ENCODE data around the gene FNDC3B.

DNA sequence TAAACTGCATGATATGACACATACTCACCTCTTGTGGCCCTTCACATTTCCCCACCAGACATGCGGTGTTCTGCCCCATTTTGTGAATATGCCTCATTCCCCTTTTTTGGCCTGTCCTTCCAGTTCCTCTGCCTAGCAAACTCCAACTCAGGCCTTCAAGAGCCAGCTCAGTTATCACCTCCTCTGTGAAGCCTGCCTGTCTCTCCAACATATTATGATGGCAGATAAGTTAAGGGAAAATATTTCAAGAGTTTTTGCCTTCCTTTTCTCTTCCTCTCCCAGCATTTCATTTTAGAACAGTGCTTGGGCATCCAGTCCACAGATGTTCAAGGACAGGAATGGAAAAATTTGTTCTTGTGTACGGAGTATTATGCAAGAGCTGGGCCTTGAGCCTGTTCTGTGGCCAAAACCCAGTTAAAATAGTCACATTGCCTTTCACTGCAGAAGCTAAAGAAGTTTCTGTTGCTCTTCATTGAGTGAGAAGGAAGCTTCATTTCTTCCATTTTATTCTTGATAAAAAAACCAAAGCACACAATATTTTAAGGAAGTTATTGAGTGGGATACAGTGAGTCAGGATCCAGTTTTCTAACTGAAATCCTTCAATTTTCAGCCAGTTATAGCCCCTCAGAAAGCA, 216.8 kb downstream of the FNDC3B start:
- TF ChIP-seq, protein P1, sequence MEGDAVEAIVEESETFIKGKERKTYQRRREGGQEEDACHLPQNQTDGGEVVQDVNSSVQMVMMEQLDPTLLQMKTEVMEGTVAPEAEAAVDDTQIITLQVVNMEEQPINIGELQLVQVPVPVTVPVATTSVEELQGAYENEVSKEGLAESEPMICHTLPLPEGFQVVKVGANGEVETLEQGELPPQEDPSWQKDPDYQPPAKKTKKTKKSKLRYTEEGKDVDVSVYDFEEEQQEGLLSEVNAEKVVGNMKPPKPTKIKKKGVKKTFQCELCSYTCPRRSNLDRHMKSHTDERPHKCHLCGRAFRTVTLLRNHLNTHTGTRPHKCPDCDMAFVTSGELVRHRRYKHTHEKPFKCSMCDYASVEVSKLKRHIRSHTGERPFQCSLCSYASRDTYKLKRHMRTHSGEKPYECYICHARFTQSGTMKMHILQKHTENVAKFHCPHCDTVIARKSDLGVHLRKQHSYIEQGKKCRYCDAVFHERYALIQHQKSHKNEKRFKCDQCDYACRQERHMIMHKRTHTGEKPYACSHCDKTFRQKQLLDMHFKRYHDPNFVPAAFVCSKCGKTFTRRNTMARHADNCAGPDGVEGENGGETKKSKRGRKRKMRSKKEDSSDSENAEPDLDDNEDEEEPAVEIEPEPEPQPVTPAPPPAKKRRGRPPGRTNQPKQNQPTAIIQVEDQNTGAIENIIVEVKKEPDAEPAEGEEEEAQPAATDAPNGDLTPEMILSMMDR (IDR thresholded peaks at IDR 0.05; ENCODE audit: low read length) = no peak
- no peak for TF ChIP-seq EZH2 (optimal IDR thresholded peaks at IDR 0.05; ENCODE audit: low read depth, low read length)
